Stimulated activated naive CD8-positive, alpha-beta T cell treated with anti-CD3 and anti-CD28 coated beads, Interleukin-15, Interleukin-2, amounts not matched to agents 100 ng/mL and 50 ng/mL, for 24 hours (primary cell): Measurements from ENCODE around the gene TSEN34.
A peak's percentile ranks its signal among the peaks of the same experiment; 100 is the strongest.
"Not testable (repeated sequence)": the region's sequence is repeated elsewhere in the genome, so short reads cannot be mapped to it uniquely, and the experiment has no call there.

Source experiments
- H3K27ac Mint-ChIP-seq: one replicate; pipeline ENCODE4 v1.8.0; 2021; ENCODE audit warnings: mild to moderate bottlenecking, mixed read lengths
- H3K27me3 Mint-ChIP-seq: one replicate; pipeline ENCODE4 v1.8.0; 2021; ENCODE audit warnings: mixed read lengths
- H3K36me3 Mint-ChIP-seq: one replicate; pipeline ENCODE4 v1.8.0; 2021; ENCODE audit warnings: low read depth, mixed read lengths
- H3K4me1 Mint-ChIP-seq: one replicate; pipeline ENCODE4 v1.8.0; 2021; ENCODE audit warnings: low read depth, mixed read lengths
- H3K4me3 Mint-ChIP-seq: one replicate; pipeline ENCODE4 v1.8.0; 2021; ENCODE audit warnings: mild to moderate bottlenecking, mixed read lengths
- H3K9me3 Mint-ChIP-seq: one replicate; pipeline ENCODE4 v1.8.0; 2021; ENCODE audit warnings: mixed read lengths

The TSEN34 gene

DNA sequence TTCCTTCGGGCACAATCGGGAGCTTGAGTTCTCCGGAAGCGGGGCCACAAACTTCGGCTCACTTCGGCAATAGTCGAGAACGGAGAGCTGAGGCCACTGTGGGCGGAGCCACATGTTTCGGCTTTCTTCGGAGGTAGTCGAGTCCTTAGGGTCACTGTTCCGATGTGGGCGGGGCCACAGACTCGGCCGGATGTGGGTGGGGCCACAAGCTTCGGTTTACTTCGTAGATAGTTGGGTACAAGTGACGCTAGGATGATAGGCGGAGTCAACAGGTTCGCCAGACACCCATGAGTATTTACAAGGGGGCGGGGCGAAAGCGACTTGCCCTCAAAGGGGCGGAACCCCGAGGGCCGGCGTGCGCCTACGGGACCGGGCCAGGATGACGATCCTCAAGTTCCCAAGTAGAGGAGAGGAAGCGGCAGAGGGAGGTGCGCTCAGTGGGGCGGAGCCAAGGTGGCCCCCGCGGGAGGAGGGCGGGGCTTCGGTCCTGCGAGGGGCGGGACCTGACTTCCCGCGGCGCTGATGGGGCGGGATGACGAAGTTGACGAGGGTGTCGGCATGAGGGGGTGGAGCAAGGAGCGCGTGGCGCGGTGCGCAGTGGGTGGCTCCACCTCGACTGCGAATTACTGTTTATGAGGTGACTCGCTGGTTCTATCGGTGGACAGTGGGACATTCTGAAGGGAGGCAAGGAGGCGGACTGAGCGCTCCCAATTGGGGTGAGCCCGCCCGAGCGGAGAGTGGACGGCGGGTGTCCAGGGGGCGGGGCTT is 1.2 kb upstream of the TSEN34 start:
- Mint-ChIP-seq H3K27me3 (no peaks in the 10 kb centered on the region), H3K36me3 (peaks cover 39% of the 10 kb centered on the region), H3K27ac (peak overlapping the region; percentile 100), H3K4me1 (peaks cover 34% of the 10 kb centered on the region), H3K9me3 (no peaks in the 10 kb centered on the region), H3K4me3 (peak overlapping the region; percentile 91)

DNA sequence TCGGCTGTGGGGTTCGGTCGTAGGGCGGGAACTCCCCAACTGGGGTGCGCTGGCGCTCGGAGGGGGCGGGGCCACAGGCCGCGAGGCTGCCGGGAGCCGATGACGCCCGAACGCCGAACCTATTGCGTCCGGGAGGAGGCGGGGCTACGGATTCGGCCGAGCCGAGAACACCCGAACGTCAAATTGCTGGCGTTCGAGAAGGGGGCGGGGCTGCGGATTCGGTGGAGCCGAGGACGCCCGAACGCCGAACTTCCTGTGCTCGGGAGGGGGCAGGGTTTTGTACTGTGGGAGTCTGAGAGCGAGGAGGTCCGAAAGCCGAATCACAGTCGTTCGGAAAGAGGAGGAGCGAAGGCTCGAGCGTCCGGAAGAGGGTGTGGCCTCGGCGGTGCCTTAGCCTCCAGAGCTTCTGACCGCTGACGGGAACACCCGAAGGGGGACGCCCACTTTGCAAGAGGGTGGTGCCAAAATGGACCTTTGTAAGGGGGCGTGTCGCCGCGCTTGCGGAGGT is 551 bp upstream of the TSEN34 start:
- Mint-ChIP-seq H3K27ac (peak overlapping the region; percentile 100), H3K27me3 (no peaks in the 10 kb centered on the region), H3K4me3 (peak overlapping the region; percentile 91), H3K9me3 (no peaks in the 10 kb centered on the region), H3K4me1 (peaks cover 34% of the 10 kb centered on the region), H3K36me3 (peaks cover 45% of the 10 kb centered on the region)

DNA sequence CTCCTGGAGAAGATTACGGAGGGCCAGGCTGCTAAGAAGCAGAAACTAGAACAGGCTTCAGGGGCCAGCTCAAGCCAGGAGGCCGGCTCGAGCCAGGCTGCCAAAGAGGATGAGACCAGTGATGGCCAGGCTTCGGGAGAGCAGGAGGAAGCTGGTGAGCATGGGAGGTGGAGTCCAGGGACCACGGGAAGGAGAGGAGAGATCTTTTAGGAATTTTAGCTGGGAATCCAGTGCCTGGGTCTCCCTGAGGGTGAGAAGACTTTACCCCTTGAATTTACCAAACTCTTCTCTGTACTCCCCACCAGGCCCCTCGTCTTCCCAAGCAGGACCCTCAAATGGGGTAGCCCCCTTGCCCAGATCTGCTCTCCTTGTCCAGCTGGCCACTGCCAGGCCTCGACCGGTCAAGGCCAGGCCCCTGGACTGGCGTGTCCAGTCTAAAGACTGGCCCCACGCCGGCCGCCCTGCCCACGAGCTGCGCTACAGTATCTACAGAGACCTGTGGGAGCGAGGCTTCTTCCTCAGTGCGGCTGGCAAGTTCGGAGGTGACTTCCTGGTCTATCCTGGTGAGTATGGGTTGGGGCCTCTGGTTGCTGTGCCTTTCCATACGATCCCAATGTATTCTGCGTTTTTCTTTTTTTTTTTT is 824 bp downstream of the TSEN34 start:
- H3K36me3 Mint-ChIP-seq = peaks cover 40% of the 10 kb centered on the region
- no peaks in the 10 kb centered on the region for H3K9me3 Mint-ChIP-seq
- peak overlapping the region; percentile 89 for H3K27ac Mint-ChIP-seq
- peaks cover 32% of the 10 kb centered on the region for H3K4me1 Mint-ChIP-seq
- H3K4me3 Mint-ChIP-seq = peak overlapping the region; percentile 91
- no peaks in the 10 kb centered on the region for H3K27me3 Mint-ChIP-seq

DNA sequence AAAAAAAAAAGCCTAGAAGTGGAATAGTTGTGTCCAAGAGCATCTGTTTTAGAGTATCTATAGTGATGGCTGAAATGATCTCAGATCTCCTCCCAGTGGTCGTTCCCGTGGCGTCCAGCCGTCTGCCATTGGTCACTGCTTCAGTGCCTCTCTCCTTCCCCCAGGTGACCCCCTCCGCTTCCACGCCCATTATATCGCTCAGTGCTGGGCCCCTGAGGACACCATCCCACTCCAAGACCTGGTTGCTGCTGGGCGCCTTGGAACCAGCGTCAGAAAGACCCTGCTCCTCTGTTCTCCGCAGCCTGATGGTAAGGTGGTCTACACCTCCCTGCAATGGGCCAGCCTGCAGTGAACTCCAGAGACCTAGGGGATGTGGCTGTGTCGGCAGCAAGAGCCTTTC is 1.9 kb downstream of the TSEN34 start:
- Mint-ChIP-seq H3K4me1 (peaks cover 21% of the 10 kb centered on the region), H3K27me3 (no peaks in the 10 kb centered on the region), H3K4me3 (peak overlapping the region; percentile 39), H3K27ac (peak overlapping the region; percentile 84), H3K36me3 (peaks cover 33% of the 10 kb centered on the region), H3K9me3 (no peaks in the 10 kb centered on the region)

DNA sequence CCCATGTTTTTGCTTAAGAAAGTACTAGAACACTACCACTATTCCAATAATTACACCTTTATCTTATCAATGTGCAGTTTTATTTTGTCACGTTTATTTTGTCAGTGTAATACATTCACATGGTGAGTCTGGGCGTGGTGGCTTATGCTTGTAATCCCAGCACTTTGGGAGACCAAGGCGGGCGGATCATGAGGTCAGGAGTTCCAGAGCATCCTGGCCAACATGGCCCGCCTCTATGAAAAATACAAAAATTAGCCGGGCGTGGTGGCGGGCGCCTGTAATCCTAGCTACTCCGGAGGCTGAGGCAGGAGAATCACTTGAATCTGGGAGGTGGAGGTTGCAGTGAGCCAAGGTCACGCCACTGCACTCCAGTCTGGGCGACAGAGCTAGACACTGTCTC is 3.4 kb downstream of the TSEN34 start:
- not testable (repeated sequence) for H3K27me3 Mint-ChIP-seq, H3K9me3 Mint-ChIP-seq, H3K4me3 Mint-ChIP-seq
- Mint-ChIP-seq H3K4me1 (peaks cover 24% of the 10 kb centered on the region), H3K36me3 (peaks cover 33% of the 10 kb centered on the region), H3K27ac (peak overlapping the region; percentile 3)

DNA sequence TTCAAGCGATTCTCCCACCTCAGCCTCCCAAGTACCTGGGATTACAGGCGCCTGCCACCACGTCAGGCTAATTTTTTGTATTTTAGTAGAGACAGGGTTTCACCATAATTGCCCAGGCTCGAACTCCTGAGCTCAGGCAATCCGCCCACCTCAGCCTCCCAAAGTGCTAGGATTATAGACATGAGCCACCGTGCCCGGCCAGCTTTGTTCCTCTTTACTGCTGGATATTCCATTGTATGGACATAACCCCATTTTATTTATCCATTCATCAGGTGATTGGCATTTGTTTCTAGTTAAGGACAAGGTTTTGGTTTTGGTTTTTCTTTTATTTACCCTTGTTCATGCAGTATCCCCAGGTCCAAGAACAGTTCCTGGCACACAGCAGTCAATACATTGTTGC is 5.4 kb downstream of the TSEN34 start:
- H3K9me3 Mint-ChIP-seq = no peaks in the 10 kb centered on the region
- H3K27me3 Mint-ChIP-seq = no peaks in the 10 kb centered on the region
- no peak overlapping the region for H3K4me3 Mint-ChIP-seq
- H3K27ac Mint-ChIP-seq = no peak overlapping the region
- peaks cover 43% of the 10 kb centered on the region for H3K36me3 Mint-ChIP-seq
- H3K4me1 Mint-ChIP-seq = peaks cover 33% of the 10 kb centered on the region

DNA sequence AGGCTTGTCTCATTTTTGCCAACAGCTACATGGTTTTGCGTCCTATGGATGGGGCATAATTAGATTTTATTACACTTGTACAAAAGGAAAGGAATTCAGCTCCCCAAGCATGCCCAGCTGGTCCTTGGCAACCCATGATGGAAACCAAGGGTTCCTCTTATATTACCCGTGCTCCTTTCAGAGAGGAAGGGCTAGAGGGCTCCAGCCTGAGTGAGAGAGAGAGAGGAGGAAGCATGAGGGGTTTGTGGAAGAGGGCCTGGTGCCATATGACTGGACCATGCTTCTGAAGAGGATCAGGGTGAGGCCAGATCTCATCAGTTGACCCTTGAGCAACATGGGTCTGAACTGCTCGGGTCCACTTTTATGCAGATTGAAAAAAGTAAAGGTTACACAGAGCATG is 6.0 kb downstream of the TSEN34 start:
- Mint-ChIP-seq H3K27ac (no peak overlapping the region), H3K27me3 (no peaks in the 10 kb centered on the region)

DNA sequence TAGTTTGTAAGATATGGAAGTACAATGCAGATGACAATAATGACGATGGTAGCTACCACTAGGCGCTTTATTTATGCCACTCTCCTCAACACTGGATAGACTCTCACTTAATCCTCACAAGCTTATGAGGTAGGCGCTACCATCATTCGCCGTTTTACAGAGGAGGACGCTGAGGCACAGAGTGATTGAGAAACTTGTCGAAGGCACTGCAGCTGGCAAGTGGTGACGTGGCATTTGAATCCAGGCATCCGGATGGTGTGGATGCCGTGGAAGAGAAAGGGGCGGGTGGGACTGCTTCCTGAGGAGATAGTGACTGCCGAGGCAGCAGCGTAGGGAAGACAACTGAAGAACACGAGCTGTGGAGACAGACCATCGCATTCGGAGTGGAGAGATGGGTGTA is 8.3 kb downstream of the TSEN34 start:
- peaks cover 44% of the 10 kb centered on the region for H3K4me1 Mint-ChIP-seq
- no peaks in the 10 kb centered on the region for H3K9me3 Mint-ChIP-seq
- peak overlapping the region; percentile 98 for H3K4me3 Mint-ChIP-seq

More for the DNA sequence above, 6.0 kb downstream of the TSEN34 start:
- Mint-ChIP-seq H3K4me3 (no peak overlapping the region), H3K4me1 (peaks cover 33% of the 10 kb centered on the region), H3K9me3 (no peaks in the 10 kb centered on the region), H3K36me3 (peaks cover 48% of the 10 kb centered on the region)

DNA sequence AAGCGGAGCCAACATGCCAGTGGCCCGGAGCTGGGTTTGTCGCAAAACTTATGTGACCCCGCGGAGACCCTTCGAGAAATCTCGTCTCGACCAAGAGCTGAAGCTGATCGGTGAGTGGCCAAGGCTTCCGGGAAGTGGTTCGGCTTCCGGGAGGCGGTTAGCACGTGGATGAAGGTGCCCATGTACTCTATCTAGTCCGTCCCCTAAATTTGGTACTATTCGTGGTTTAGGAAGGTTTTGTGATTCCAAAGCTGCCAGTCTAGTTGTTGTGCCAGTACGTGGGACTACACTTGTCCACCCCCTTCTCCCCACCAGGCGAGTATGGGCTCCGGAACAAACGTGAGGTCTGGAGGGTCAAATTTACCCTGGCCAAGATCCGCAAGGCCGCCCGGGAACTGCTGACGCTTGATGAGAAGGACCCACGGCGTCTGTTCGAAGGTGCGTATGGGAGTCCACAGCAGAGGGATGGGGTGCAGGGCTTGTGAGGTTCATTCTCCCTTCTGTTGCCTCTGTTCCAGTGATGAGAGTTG is 10.1 kb downstream of the TSEN34 start:
- H3K9me3 Mint-ChIP-seq = no peaks in the 10 kb centered on the region
- peak overlapping the region; percentile 100 for H3K27ac Mint-ChIP-seq
- H3K4me1 Mint-ChIP-seq = peaks cover 62% of the 10 kb centered on the region
- peak overlapping the region; percentile 98 for H3K4me3 Mint-ChIP-seq
- H3K27me3 Mint-ChIP-seq = no peaks in the 10 kb centered on the region
- H3K36me3 Mint-ChIP-seq = peaks cover 57% of the 10 kb centered on the region

More for the DNA sequence above, 8.3 kb downstream of the TSEN34 start:
- Mint-ChIP-seq H3K36me3 (peaks cover 52% of the 10 kb centered on the region), H3K27ac (peak overlapping the region; percentile 79), H3K27me3 (no peaks in the 10 kb centered on the region)

DNA sequence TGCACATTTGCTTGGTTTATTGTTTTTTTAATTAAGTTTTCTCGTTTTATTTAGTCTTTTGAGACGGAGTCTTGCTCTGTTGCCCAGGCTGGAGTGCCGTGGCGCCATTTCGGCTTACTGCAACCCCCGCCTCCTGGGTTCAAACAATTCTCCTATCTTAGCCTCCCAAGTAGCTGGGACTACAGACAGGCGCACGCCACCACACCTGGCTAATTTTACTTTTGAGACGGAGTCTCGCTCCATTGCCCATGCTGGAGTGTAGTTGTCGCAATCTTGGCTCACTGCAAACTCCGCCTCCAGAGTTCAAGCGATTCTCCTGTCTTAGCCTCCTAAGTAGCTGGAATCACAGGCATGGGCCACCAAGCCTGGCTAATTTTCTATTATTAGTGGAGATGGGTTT is 10.9 kb downstream of the TSEN34 start:
- H3K36me3 Mint-ChIP-seq = peaks cover 64% of the 10 kb centered on the region
- H3K27ac Mint-ChIP-seq = peak overlapping the region; percentile 100
- no peaks in the 10 kb centered on the region for H3K9me3 Mint-ChIP-seq
- H3K4me3 Mint-ChIP-seq = peak overlapping the region; percentile 98
- H3K27me3 Mint-ChIP-seq = no peaks in the 10 kb centered on the region
- peaks cover 70% of the 10 kb centered on the region for H3K4me1 Mint-ChIP-seq

DNA sequence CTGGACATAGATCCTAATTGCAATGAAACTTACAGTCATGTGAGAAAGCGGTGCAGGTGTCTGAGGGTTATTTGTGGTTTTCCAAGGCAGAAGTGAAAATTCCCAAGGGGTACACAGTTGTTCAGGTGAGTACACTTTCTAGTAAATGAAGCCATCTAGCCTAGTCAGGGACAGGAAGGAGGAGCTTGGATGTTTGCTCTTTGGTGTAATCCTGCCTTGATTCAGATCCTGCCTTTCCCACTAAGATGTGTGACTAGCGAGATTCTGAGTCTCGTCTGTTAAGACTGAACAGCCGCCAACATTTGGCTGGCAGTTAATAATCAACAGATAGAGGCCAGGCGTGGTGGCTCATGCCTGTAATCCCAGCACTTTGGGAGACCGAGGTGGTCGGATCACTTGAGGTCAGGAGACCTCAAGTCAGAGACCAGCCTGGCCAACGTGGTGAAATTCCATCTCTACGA is 12.1 kb downstream of the TSEN34 start:
- no peaks in the 10 kb centered on the region for H3K9me3 Mint-ChIP-seq

DNA sequence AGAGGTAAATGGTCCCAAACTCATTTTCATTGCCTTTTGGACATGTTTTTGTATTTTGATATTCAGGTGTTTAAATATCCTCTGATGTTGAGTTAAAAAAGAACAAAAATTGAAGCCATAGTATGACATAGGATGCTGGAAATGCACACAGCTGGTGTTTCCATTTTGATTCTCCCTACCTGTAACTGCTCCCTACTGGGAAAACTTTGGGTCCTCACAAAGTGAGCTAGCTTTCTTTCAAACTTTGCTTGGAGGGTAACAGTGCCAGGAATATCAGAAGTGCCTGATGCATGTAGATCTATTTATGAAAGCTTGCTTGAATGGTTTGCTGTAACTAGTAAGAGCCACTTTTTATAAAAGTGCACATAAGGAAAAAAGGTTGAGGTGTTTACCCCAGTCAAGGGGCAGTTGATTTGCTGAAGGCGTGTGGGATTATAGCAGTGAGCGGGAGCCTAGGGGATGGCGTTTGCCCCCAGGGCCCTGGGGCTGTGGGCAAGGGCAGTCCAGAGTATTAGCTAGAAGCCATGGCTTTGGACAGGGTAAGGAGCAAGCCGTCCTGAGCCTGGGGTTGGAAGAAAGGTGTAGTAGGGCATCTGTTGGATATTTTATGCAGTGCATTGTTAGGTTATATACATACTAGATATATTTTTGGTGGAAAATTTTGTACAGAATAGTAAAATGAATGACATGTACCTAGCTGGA is 13.8 kb downstream of the TSEN34 start:
- peaks cover 91% of the 10 kb centered on the region for H3K4me1 Mint-ChIP-seq
- H3K4me3 Mint-ChIP-seq = peak overlapping the region; percentile 98

More for the DNA sequence above, 12.1 kb downstream of the TSEN34 start:
- H3K36me3 Mint-ChIP-seq = peaks cover 76% of the 10 kb centered on the region
- H3K4me1 Mint-ChIP-seq = peaks cover 82% of the 10 kb centered on the region
- peak overlapping the region; percentile 100 for H3K27ac Mint-ChIP-seq
- no peaks in the 10 kb centered on the region for H3K27me3 Mint-ChIP-seq
- H3K4me3 Mint-ChIP-seq = peak overlapping the region; percentile 98

DNA sequence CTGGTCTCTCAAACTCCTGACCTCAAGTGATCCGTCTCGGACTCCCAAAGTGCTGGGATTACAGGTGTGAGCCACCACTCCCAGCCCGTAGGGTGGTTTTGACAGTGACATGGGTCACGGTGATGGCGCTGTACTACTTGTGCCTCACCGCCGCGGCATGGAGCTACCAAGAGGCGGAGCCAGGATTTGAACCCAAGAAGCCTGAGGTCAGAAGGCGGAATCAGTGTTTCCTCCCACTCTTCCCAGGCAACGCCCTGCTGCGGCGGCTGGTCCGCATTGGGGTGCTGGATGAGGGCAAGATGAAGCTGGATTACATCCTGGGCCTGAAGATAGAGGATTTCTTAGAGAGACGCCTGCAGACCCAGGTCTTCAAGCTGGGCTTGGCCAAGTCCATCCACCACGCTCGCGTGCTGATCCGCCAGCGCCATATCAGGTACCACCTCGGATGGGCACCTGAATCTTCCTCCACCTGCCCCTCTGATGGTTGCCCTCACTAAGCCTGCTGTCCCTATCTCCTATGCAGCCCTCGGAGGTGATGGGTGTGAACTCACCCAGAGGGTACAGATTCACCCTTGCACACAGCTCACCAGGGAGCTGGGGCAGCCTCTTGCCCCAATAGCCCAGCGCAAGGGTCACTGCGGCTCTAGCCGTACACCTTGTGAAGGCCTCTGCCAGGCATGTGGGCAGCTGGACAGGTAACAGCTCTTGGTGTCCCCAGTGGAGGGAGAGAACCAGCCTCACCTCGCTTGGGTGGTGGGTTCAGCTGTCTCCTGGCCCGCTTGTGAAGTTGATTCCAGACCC is 15.1 kb downstream of the TSEN34 start:
- no peaks in the 10 kb centered on the region for H3K27me3 Mint-ChIP-seq
- H3K9me3 Mint-ChIP-seq = no peaks in the 10 kb centered on the region
- H3K4me3 Mint-ChIP-seq = peak overlapping the region; percentile 98
- peak overlapping the region; percentile 89 for H3K27ac Mint-ChIP-seq
- peaks cover 83% of the 10 kb centered on the region for H3K36me3 Mint-ChIP-seq
- peaks cover 98% of the 10 kb centered on the region for H3K4me1 Mint-ChIP-seq

More for the DNA sequence above, 13.8 kb downstream of the TSEN34 start:
- Mint-ChIP-seq H3K27ac (peak overlapping the region; percentile 81), H3K9me3 (no peaks in the 10 kb centered on the region), H3K27me3 (no peaks in the 10 kb centered on the region), H3K36me3 (peaks cover 84% of the 10 kb centered on the region)

DNA sequence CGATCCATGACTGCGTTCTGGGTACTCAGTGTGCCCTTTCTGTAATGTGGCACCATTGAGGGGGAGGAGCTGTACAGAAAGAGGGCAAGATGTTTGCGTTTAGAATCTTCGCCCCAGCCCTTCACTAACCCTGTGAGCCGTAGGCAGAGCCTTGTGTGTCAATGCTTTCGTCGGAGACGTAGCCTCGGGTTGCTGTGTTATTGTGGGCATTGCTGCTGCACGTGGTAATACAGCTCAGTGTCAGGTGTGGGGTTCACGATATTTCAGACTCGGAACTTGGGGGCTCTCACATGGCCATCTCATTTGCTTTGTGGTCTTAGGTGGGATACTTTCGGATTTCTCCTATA is 15.7 kb downstream of the TSEN34 start:
- Mint-ChIP-seq H3K4me3 (peak overlapping the region; percentile 70), H3K4me1 (peaks cover 97% of the 10 kb centered on the region), H3K36me3 (peaks cover 78% of the 10 kb centered on the region), H3K27me3 (no peaks in the 10 kb centered on the region), H3K9me3 (no peaks in the 10 kb centered on the region), H3K27ac (peak overlapping the region; percentile 89)
